Loucy (cell line): ENCODE results near the gene NKAIN2.

Experiments
- EZH2phosphoT487 ChIP-seq: fragments of 200-600 bp; IDR thresholded peaks from 2 replicates; pipeline ENCODE4 v1.6.1; 2018; ENCODE audit warnings: antibody characterized with exemption, mild to moderate bottlenecking, moderate library complexity, borderline replicate concordance
- TF ChIP-seq, protein P1 (sequence below): fragments of 200-600 bp; sonication (generic); conservative IDR thresholded peaks from 2 replicates; pipeline ENCODE4 v1.5.1; 2014; ENCODE audit warnings: mild to moderate bottlenecking, antibody characterized with exemption, low read length

DNA sequence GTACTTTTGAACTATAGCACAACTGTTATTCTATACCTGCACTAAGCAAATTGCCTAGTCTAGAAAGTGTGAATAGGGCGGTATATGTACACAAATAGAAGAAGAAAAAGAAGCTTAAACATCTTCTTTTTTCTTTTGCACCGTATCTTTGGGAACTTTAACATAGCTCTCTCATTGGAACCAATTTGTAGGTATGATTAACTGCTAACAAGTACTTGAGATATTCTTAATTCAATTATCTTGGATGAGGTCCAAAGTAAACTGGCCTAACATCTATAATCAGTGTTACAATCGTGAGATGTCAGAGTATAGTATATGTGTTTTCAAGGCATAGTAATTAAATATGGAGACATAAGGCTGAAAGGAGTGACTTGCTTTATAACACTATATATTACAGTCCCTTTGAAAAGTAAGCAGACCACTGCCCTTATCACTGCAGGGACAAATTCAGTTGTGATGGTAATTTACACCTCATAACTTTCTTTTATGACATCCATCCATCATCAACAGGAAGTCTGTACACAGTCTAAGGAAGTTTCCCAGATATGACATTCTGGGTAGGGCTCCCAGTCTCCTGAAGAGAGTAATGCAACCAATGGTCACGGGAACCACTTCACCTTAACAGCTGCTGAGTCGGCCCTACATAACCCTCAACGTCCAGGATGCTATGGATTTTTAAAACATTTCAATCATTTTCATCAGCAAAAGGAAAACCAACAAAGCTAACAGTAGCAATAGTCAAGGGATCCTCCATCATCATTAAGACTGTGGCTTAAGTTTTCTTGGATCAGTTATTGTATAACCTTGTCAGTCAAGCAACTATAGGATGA, 37.6 kb downstream of the NKAIN2 start:
- TF ChIP-seq, protein P1, sequence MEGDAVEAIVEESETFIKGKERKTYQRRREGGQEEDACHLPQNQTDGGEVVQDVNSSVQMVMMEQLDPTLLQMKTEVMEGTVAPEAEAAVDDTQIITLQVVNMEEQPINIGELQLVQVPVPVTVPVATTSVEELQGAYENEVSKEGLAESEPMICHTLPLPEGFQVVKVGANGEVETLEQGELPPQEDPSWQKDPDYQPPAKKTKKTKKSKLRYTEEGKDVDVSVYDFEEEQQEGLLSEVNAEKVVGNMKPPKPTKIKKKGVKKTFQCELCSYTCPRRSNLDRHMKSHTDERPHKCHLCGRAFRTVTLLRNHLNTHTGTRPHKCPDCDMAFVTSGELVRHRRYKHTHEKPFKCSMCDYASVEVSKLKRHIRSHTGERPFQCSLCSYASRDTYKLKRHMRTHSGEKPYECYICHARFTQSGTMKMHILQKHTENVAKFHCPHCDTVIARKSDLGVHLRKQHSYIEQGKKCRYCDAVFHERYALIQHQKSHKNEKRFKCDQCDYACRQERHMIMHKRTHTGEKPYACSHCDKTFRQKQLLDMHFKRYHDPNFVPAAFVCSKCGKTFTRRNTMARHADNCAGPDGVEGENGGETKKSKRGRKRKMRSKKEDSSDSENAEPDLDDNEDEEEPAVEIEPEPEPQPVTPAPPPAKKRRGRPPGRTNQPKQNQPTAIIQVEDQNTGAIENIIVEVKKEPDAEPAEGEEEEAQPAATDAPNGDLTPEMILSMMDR = no peak
- TF ChIP-seq EZH2phosphoT487 = no peak
